ENCODE data around the gene SLC8A2.
"Not testable (repeated sequence)": the region's sequence is repeated elsewhere in the genome, so short reads cannot be mapped to it uniquely, and the experiment has no call there.

Gene SLC8A2

DNA sequence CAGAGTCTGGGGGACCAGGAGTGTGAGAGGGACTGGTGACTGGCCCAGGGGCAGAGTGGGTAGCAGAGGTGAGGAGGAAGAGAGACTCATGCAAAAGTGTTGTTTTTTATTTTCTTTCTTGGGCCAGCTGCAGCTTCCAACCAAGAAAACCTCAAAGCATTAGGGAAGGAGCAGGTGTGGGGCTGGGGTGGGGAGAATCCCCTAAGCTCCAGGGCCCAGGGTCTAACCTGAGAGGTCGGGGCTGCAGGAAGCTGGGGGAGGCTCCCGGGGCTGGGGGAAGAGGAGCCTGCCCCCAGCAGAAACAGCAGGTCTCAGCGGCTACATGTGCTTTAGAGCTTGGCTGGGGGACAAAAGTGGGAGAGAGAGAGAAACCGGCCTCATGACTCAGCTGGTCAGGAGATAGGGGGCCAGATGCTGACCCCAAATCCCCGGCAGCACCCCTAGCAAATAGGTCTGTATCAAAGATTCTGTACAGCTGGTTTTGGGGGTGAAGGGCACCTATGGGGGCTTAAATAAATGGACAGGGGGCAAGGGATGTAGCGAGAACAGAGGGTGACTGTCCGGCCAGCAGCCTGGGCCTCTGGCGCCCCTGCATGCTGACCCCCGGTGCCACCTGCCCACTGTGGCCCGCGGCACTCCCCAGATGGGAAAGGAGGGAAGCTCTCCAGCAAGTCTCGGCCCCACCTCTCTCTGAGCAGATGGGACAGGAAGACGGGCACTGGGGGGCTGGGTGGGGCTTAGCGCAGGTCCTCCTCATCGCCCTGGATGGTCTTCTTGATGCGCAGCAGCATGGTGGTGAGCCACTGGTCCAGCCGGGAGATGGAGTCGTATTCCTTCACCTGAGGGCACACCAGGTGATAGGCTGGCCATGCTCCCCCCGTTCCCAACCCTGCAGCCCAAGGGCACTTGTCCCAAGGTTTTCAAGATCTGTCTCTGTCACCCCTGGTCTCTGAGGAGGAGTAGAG is 16.1 kb upstream of the SLC8A2 start:
- DNase-seq (ENCODE audit: low read depth): no peak

GRCh38 chr19:47486900-47487299 is 15.2 kb upstream of the SLC8A2 start:
- DNase-seq (ENCODE audit: low read depth): no peak

DNA sequence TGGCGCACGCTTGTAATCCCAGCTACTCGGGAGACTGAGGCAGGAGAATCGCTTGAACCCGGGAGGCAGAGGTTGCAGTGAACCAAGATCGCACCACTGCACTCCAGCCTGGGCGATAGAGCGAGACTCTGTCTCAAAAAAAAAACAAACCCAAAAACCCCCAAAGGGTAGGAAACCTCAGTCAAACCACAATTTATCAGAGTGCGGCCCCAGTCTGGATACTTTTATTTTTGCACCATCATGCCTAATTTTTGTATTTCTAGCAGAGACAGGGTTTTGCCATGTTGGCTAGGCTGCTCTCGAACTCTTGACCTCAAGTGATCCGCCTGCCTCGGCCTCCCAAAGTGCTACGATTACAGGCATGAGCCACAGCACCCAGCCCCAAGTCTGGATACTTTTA is 14.5 kb upstream of the SLC8A2 start:
- not testable (repeated sequence) for DNase-seq (ENCODE audit: low read depth)

GRCh38 chr19:47485210-47485609 is 13.5 kb upstream of the SLC8A2 start:
- DNase-seq (ENCODE audit: low read depth): no peak

- DNase-seq (ENCODE audit: low read depth): peak; percentile 72
These were observed 12.4 kb upstream of the SLC8A2 start, which contains the start of gene KPTN for GRCh38 chr19:47483800-47484690. TSS of gene KPTN (minus strand) at chr19:47484219. CDS start at chr19:47484160, 59 bp downstream.

GRCh38 chr19:47483200-47483599 is 11.5 kb upstream of the SLC8A2 start:
- DNase-seq (ENCODE audit: low read depth): no peak

GRCh38 chr19:47481460-47482052 is 9.9 kb upstream of the SLC8A2 start:
- DNase-seq (ENCODE audit: low read depth): no peak

DNA sequence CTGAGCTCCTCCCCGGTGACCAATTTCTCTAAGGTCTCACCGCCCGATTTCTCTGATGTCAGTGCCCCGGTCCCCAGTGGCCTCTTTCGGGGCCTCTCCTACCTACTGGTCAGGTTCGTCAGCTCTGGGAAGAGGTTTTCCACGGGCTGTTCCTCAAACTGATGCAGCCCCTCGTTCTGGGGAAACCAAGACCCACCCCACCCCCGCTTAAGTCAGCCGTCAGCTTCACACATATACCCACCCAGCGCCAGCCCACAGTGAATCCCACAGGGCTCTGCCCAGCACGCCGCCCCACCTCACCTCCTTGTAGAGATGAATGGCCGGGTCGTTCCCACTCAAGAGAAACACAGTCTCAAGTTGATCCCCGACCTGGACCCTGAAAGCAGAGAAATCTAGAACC is 9.0 kb upstream of the SLC8A2 start:
- no peak for DNase-seq (ENCODE audit: low read depth)

GRCh38 chr19:47479701-47480503 is 8.2 kb upstream of the SLC8A2 start:
- DNase-seq (ENCODE audit: low read depth): no peak

DNA sequence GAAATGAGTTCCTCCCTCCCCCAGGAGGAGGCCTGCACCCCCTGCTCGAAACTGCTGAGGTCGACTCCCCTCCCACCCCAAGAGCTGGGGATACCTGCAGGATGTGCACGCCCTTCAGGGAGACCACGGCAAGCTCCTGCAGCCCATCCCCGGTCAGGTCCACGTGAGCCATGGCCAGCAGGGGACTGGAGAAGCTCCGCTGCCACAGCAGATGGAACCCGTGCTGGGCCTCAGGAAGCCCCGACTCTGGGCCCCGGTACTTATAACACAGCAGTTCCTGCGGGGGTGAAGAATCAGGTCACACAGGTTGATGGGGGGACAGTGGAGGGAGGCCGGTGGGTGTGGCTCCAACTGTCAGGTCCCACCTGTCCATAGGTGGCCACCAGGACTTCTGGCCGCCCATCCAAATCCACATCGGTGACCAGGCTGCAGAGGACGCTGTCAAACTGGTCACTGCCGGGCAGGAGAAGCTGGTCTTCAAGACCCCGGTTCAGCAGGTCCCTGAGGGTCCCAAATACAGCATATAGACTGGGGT is 4.8 kb upstream of the SLC8A2 start:
- DNase-seq (ENCODE audit: low read depth): no peak

GRCh38 chr19:47475465-47475864 is 3.8 kb upstream of the SLC8A2 start:
- no peak for DNase-seq (ENCODE audit: low read depth)

- no peak for DNase-seq (ENCODE audit: low read depth)
These were observed 1.6 kb upstream of the SLC8A2 start for GRCh38 chr19:47473336-47473735.

- no peak for DNase-seq (ENCODE audit: low read depth)
These were observed 336 bp downstream of the SLC8A2 start for GRCh38 chr19:47471381-47471732.

- no peak for DNase-seq (ENCODE audit: low read depth)
These were observed 1.1 kb downstream of the SLC8A2 start for GRCh38 chr19:47470447-47471195.

DNA sequence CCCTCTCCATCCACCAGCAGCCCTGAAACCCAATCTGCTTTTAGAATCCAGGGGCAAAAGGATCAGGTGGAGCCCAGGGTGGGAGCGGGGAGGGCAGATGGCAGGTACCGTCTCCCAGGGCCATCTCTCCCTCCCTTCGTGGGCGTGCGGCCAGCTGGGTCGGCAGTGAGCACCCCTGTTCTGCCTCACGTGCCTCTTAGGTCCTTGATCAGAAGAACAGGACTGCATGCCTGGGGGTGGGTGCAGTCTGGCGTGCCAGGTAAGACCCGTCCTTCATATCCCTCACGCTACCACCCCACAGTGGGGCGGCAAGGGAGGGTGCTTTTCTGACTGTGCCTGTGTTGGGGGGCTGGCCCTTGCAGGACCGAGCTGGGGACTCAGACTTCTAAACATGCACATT is 2.0 kb downstream of the SLC8A2 start:
- DNase-seq (ENCODE audit: low read depth): no peak

DNA sequence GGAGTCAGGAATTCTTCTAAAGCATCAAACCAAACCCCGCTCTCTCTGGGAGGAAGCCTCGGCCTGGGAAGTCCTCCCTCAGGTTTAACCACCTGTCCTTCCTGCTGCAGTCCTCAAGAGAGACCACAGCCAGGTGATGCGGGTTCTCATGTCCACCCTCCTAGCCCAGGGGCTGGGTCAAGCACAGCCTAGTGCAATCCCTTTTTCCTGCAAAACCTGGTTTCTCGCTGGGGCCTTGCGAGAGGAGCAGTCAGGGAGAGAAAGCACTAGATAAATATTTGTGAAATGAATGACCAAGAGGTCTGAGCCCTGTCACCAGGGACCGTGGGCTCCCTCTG is 2.4 kb downstream of the SLC8A2 start:
- no peak for DNase-seq (ENCODE audit: low read depth)

GRCh38 chr19:47467914-47468313 is 3.8 kb downstream of the SLC8A2 start:
- no peak for DNase-seq (ENCODE audit: low read depth)

DNA sequence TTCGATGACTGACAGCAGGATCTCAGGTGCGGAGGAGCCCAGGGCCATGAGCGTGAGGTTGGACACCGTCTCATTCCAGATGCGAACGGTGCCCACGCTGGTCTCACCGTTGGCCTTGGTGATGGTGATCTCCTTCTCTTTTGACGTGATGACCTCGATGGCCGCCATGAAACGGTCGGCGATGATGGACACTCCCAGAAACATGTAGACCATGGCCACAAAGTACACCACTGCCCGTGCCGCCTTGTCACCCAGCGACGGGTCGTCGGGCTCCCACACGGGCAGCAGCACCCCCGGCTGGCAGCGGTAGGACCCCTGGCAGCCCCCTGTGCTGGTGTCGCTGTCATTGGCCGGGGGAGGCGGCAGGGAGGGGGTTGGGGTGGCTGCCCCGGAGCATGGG is 5.7 kb downstream of the SLC8A2 start:
- no peak for DNase-seq (ENCODE audit: low read depth)

DNA sequence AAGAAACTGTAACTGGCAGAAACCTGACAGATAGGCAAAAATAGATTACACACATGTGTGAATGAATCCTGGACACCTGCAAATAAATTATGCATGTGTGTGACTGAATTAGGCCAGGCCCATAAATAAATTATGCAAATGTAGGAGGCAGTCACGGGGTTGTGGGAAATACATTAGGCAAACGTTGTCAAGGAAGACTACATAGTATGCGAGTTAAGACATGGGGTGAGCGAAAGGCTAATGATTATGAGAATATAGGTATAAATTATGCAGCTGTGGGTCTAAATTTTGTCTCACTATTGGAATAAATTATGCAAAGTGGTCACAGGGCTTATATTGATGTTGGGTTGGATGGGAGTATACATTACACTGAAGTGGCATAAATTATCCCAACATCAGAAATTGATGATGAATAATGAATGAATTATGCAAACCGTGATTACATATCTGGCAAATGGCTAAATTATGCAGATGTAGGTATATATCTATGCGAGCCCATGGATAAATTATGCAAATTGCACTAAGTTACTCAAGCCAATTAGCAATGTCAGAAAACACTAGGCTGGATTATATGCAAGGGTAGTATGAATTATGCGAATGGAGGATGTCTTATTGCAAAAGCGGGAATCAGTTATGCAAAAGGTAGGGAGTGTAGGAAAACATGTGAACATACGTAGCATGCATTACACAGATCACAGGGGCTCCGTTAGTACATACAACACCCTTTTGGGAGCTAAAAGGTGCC is 6.8 kb downstream of the SLC8A2 start:
- DNase-seq (ENCODE audit: low read depth): no peak

DNA sequence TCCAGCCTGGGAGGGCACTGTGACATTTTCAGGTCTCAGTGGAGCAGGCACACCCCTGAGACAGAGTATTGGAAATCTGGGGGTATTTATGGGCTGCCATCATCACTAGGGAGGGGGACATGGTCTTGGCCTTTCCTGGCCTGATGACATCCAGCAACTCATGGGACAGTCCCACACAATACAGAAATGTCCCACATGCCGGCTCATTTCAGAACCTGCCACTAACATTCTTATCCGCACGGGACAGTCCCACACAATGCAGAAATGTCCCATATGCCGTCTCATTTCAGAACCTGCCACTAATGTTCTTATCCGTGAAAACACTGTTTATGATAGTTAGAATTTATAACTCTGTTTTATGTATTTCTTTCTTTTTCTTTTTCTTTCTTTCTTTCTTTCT is 9.8 kb downstream of the SLC8A2 start:
- DNase-seq (ENCODE audit: low read depth): no peak
